Smooth muscle cell (in vitro differentiated cells): ENCODE results near the gene UBXN10. TPM values are rescaled to one million over a fixed set of nuclear protein-coding genes. Genes with fewer than 3 reads are reported as not detected.

Experiments used
- DNase-seq: peaks from one replicate; lab custom pipeline; 2025; ENCODE audit not compliant: unreplicated experiment; lab: John Stamatoyannopoulos, UW
- H2AFZ ChIP-seq: fragments of 200-600 bp; sonication (generic); 2 replicates; pipeline ENCODE4 v1.6.0; 2016; ENCODE audit warnings: antibody characterized with exemption, low read depth, mild to moderate bottlenecking
- H3F3A ChIP-seq: fragments of 200-600 bp; sonication (generic); 2 replicates; pipeline ENCODE4 v1.6.0; 2017; ENCODE audit warnings: antibody characterized with exemption, low read depth
- H3K27ac ChIP-seq: fragments of 200-600 bp; sonication (generic); 2 replicates; pipeline ENCODE4 v1.5.1; 2016; ENCODE audit warnings: low read depth, mild to moderate bottlenecking
- H3K27me3 ChIP-seq: fragments of 200-600 bp; sonication (generic); 2 replicates; pipeline ENCODE4 v1.6.1; 2016; ENCODE audit warnings: low read depth, mild to moderate bottlenecking
- H3K36me3 ChIP-seq: fragments of 200-600 bp; sonication (generic); 2 replicates; pipeline ENCODE4 v1.5.1; 2016; ENCODE audit warnings: low read depth
- H3K4me1 ChIP-seq: fragments of 200-600 bp; sonication (generic); 2 replicates; pipeline ENCODE4 v1.5.1; 2016; ENCODE audit warnings: low read depth
- H3K4me2 ChIP-seq: fragments of 200-600 bp; sonication (generic); 2 replicates; pipeline ENCODE4 v1.6.0; 2016; ENCODE audit warnings: mild to moderate bottlenecking
- H3K4me3 ChIP-seq: fragments of 200-600 bp; sonication (generic); 2 replicates; pipeline ENCODE4 v1.5.1; 2016; ENCODE audit warnings: mild to moderate bottlenecking
- H3K79me2 ChIP-seq: fragments of 200-600 bp; sonication (generic); 2 replicates; pipeline ENCODE4 v1.6.0; 2016; ENCODE audit warnings: low read depth, mild to moderate bottlenecking
- H3K9ac ChIP-seq: fragments of 200-600 bp; sonication (generic); 2 replicates; pipeline ENCODE4 v1.6.0; 2016; ENCODE audit warnings: low read depth
- H3K9me3 ChIP-seq: fragments of 200-600 bp; sonication (generic); replicated peaks from 2 replicates; pipeline ENCODE4 v1.5.1; 2016; ENCODE audit warnings: low read depth
- H4K20me1 ChIP-seq: fragments of 200-600 bp; sonication (generic); 2 replicates; pipeline ENCODE4 v1.6.0; 2016; ENCODE audit warnings: low read depth
- WGBS: methylation state at CpG from one replicate; pipeline ENCODE4 v1.1.7; 2016; ENCODE audit warnings: low lambda C conversion rate; 5-methylcytosine and 5-hydroxymethylcytosine counted together
- polyA plus RNA-seq: library from polyadenylated mRNA; unstranded; fragments of >200 nt; fragmentation: Nextera tagmentation; extraction: Ambion mirVana; gene quantifications from 2 replicates; pipeline ENCODE4 v1.2.1, GENCODE V29; 2016
- total RNA-seq: library from RNA; depleted of rRNA; stranded (reverse); fragments of >200 nt; gene quantifications from 2 replicates; pipeline ENCODE4 v1.2.3, GENCODE V29; 2014
- TF ChIP-seq, protein P1 (sequence below): fragments of 200-600 bp; sonication (generic); IDR thresholded peaks from 2 replicates; pipeline ENCODE4 v1.5.1; 2017; ENCODE audit warnings: borderline replicate concordance, mild to moderate bottlenecking, antibody characterized with exemption; ENCODE audit not compliant: insufficient read depth, poor library complexity, severe bottlenecking

UBXN10 gene
- total RNA-seq (0.36 and 0.72 TPM in 2 replicates), polyA plus RNA-seq (0.09 and 0.49 TPM in 2 replicates)

DNA sequence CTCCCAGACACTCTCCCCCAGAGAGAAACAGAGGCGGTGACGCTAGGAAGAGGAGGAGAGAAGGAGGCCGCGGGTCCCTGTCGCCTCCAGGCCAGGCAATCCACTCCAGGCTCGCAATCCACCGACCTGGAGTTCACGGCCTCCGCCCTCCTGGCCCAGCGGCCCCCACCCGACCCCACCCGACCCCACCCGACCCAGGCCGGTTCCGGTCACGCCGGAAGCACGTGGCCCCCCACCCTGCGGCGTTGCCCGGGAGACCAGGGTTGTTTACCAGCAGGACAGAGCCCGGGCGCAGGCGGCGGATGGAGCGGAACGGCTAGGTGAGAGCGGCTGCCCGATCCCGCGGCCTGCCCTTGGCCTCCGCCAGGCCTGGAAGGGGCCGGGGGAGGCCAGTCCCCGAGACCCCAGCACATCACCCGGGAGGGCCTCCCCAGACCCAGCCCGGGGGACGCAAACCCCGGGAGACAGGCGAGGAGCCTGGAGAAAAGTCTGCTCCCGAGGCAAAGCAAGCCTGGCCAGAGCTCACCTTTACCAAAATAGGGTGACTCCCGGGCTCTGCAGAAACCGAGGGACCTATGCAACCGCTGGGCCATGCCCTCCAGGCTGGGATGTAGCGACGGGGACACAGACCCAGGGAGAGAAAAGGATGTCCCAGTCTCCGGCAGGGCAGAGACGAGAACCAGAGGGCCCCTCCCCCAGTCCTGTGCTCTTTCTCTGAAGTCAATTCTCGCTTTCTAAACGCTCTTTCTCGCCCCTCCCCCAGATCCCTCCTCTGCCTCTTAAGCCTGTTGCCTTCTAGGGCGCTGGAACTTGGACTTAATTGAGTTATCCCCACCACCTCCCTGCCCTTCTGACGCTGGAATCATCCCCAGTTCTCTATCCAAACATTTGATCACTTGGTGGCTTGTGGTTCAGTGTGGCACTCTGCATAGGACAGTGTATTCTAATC, at the start of gene UBXN10, which contains the start of gene PLA2G2C:
TSS of gene UBXN10 (plus strand) at position 263 of the 949 bp plus-strand sequence. CDS start 4,466 bp downstream, outside the sequence.
TSS of gene PLA2G2C (minus strand) at position 685 of the 949 bp plus-strand sequence. CDS start 9,155 bp downstream, outside the sequence.
- Histone ChIP-seq H2AFZ (peak within 1 kb of the TSS; percentile 93), H3K4me3 (peak within 1 kb of the TSS; percentile 66), H3K79me2 (no peaks in the 10 kb centered on the region), H3K4me1 (peaks cover 7% of the 10 kb centered on the region), H3K27ac (peak within 1 kb of the TSS; percentile 42), H3K9me3 (no peaks in the 10 kb centered on the region), H3K27me3 (no peaks in the 10 kb centered on the region), H3K4me2 (peak within 1 kb of the TSS; percentile 100), H4K20me1 (no peaks in the 10 kb centered on the region), H3K36me3 (no peaks in the 10 kb centered on the region), H3K9ac (peak within 1 kb of the TSS; percentile 94), H3F3A (peaks cover 6% of the 10 kb centered on the region)
- WGBS = 3% methylated on average over 51 of the region's 52 CpGs
- peak; percentile 22 for DNase-seq
- TF ChIP-seq, protein P1, sequence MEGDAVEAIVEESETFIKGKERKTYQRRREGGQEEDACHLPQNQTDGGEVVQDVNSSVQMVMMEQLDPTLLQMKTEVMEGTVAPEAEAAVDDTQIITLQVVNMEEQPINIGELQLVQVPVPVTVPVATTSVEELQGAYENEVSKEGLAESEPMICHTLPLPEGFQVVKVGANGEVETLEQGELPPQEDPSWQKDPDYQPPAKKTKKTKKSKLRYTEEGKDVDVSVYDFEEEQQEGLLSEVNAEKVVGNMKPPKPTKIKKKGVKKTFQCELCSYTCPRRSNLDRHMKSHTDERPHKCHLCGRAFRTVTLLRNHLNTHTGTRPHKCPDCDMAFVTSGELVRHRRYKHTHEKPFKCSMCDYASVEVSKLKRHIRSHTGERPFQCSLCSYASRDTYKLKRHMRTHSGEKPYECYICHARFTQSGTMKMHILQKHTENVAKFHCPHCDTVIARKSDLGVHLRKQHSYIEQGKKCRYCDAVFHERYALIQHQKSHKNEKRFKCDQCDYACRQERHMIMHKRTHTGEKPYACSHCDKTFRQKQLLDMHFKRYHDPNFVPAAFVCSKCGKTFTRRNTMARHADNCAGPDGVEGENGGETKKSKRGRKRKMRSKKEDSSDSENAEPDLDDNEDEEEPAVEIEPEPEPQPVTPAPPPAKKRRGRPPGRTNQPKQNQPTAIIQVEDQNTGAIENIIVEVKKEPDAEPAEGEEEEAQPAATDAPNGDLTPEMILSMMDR = no peak

GRCh38 chr1:20136249-20136648, 49.6 kb upstream of the UBXN10 start:
- Histone ChIP-seq H3K9ac (no peak overlapping the region), H3K4me2 (no peak overlapping the region), H4K20me1 (no peaks in the 10 kb centered on the region), H2AFZ (no peak overlapping the region), H3K36me3 (no peaks in the 10 kb centered on the region), H3K4me3 (no peak overlapping the region), H3F3A (no peaks in the 10 kb centered on the region), H3K79me2 (no peaks in the 10 kb centered on the region), H3K27me3 (no peaks in the 10 kb centered on the region), H3K9me3 (no peaks in the 10 kb centered on the region), H3K4me1 (no peaks in the 10 kb centered on the region), H3K27ac (no peak overlapping the region)
- TF ChIP-seq, protein P1 = no peak
- 98% methylated on average over 3 of the region's 3 CpGs for WGBS
- no peak for DNase-seq

GRCh38 chr1:20137055-20137454, 48.8 kb upstream of the UBXN10 start:
- H3K4me2 ChIP-seq = no peak overlapping the region
- no peaks in the 10 kb centered on the region for H3F3A ChIP-seq
- no peak overlapping the region for H2AFZ ChIP-seq
- no peaks in the 10 kb centered on the region for H3K4me1 ChIP-seq
- no peaks in the 10 kb centered on the region for H3K27me3 ChIP-seq
- no peak overlapping the region for H3K27ac ChIP-seq
- H3K9ac ChIP-seq = no peak overlapping the region
- H3K79me2 ChIP-seq = no peaks in the 10 kb centered on the region
- TF ChIP-seq, protein P1 = no peak
- 80% methylated on average over 4 of the region's 4 CpGs for WGBS
- no peaks in the 10 kb centered on the region for H4K20me1 ChIP-seq
- DNase-seq = no peak
- H3K4me3 ChIP-seq = no peak overlapping the region
- no peaks in the 10 kb centered on the region for H3K9me3 ChIP-seq
- no peaks in the 10 kb centered on the region for H3K36me3 ChIP-seq
